ENCODE data around the gene SARS2.
"Not testable (repeated sequence)": the region's sequence is repeated elsewhere in the genome, so short reads cannot be mapped to it uniquely, and the experiment has no call there.

GRCh38 chr19:38941466-38941865, 10.9 kb upstream of the SARS2 start:
- TF ChIP-seq EZH2 (IDR thresholded peaks at IDR 0.05); POLR2AphosphoS5 (IDR thresholded peaks at IDR 0.05; ENCODE audit: borderline replicate concordance, low read depth, low read length): not testable (repeated sequence)
